ENCODE results near the gene CCDC200.

- TF ChIP-seq, protein P1, sequence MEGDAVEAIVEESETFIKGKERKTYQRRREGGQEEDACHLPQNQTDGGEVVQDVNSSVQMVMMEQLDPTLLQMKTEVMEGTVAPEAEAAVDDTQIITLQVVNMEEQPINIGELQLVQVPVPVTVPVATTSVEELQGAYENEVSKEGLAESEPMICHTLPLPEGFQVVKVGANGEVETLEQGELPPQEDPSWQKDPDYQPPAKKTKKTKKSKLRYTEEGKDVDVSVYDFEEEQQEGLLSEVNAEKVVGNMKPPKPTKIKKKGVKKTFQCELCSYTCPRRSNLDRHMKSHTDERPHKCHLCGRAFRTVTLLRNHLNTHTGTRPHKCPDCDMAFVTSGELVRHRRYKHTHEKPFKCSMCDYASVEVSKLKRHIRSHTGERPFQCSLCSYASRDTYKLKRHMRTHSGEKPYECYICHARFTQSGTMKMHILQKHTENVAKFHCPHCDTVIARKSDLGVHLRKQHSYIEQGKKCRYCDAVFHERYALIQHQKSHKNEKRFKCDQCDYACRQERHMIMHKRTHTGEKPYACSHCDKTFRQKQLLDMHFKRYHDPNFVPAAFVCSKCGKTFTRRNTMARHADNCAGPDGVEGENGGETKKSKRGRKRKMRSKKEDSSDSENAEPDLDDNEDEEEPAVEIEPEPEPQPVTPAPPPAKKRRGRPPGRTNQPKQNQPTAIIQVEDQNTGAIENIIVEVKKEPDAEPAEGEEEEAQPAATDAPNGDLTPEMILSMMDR (conservative IDR thresholded peaks at IDR 0.05; ENCODE audit: low read depth, low read length) = no peak
- no peak for TF ChIP-seq EZH2 (IDR thresholded peaks at IDR 0.05; ENCODE audit: borderline replicate concordance, low read depth, low read length, poor library complexity, severe bottlenecking)
Observed at GRCh38 chr17:43200127-43200526, 28.3 kb downstream of the CCDC200 start.
